CD4-positive, alpha-beta T cell (primary cell): ENCODE results near the gene MGST3. TPM values are rescaled to one million over a fixed set of nuclear protein-coding genes. Genes with fewer than 3 reads are reported as not detected.
"Not testable (repeated sequence)": the region's sequence is repeated elsewhere in the genome, so short reads cannot be mapped to it uniquely, and the experiment has no call there.

Experiments
- ATAC-seq: fragments of 200-7000 bp; cut with Tn5 transposase; one replicate; pipeline ENCODE4 v1.10.0; 2022; ENCODE audit warnings: mild to moderate bottlenecking; ENCODE audit not compliant: poor library complexity
- CTCF ChIA-PET: fragments of 350-600 bp; sonication (Branson Sonifier 250); formaldehyde crosslinking; loops from one replicate; lab custom pipeline; 2021; ENCODE audit warnings: antibody characterized with exemption, inconsistent platforms; lab: Charles Lee
- POLR2A ChIA-PET: fragments of 350-600 bp; sonication (Branson Sonifier 250); formaldehyde crosslinking; loops from one replicate; lab custom pipeline; 2021; ENCODE audit warnings: antibody characterized with exemption, inconsistent platforms; lab: Charles Lee
- DNase-seq, 14 experiments: peaks; one replicate each; pipeline ENCODE4 v3.0.0-alpha.2; 2013 to 2020; ENCODE audit warnings: mixed read lengths in 2 of 14
- H3K27ac ChIP-seq, 2 donors: one replicate each; pipeline versions ENCODE4 v1.5.1 to v1.7.0; 2013; ENCODE audit warnings: low read length in 2 of 2, low read depth in 1 of 2, mild to moderate bottlenecking in 1 of 2
- H3K27me3 ChIP-seq, 2 experiments: 1 replicate in 1 of 2; 2 replicates in 1 of 2; pipeline versions ENCODE4 v1.6.1 to v1.7.0; 2013; ENCODE audit warnings: low read length in 2 of 2, control low read depth in 1 of 2, mild to moderate bottlenecking in 1 of 2, moderate library complexity in 1 of 2; ENCODE audit not compliant: insufficient read depth in 2 of 2, control insufficient read depth in 1 of 2
- H3K36me3 ChIP-seq: one replicate; pipeline ENCODE4 v1.6.1; 2013; ENCODE audit warnings: low read length, control low read depth; ENCODE audit not compliant: insufficient read depth
- H3K4me1 ChIP-seq: one replicate; pipeline ENCODE4 v1.6.1; 2013; ENCODE audit warnings: low read length, control low read depth; ENCODE audit not compliant: insufficient read depth
- H3K4me3 ChIP-seq: one replicate; pipeline ENCODE4 v1.5.1; 2013; ENCODE audit warnings: mild to moderate bottlenecking, low read length, moderate library complexity
- H3K9me3 ChIP-seq, 2 experiments: 1 replicate in 1 of 2; 2 replicates in 1 of 2; pipeline versions ENCODE4 v1.6.1 to v1.7.0; 2013; ENCODE audit warnings: low read length in 2 of 2, mild to moderate bottlenecking in 2 of 2, control low read depth in 1 of 2, moderate library complexity in 1 of 2; ENCODE audit not compliant: control insufficient read depth in 1 of 2, insufficient read depth in 1 of 2
- H3K27ac Mint-ChIP-seq: one replicate; pipeline ENCODE4 v1.8.0; 2020; ENCODE audit warnings: mixed read lengths
- H3K27me3 Mint-ChIP-seq: one replicate; pipeline ENCODE4 v1.8.0; 2021; ENCODE audit warnings: mixed read lengths
- H3K36me3 Mint-ChIP-seq: one replicate; pipeline ENCODE4 v1.8.0; 2021; ENCODE audit warnings: low read depth, mixed read lengths
- H3K4me1 Mint-ChIP-seq: one replicate; pipeline ENCODE4 v1.8.0; 2021; ENCODE audit warnings: low read depth, mixed read lengths
- H3K4me3 Mint-ChIP-seq: one replicate; pipeline ENCODE4 v1.8.0; 2020; ENCODE audit warnings: mild to moderate bottlenecking, mixed read lengths
- H3K9me3 Mint-ChIP-seq: one replicate; pipeline ENCODE4 v1.8.0; 2020; ENCODE audit warnings: mixed read lengths
- intact Hi-C, 2 experiments: fragments of 100-400 bp; cut with DNase I in 1 of 2; cut with micrococcal nuclease in 1 of 2; formaldehyde crosslinking; loops; one replicate each; pipeline versions ENCODE4 v1.15.1 to v1.9.0; 2023 to 2025; cut with DNase I, micrococcal nuclease
- total RNA-seq, 174 experiments: library from RNA in 2 of 174; stranded (reverse) in 2 of 174; gene quantifications; one replicate each; pipeline ENCODE4 v1.2.3 and lab custom pipeline; 2021 to 2026
- TF ChIP-seq, protein P1 (sequence below): fragments of 200-600 bp; IDR thresholded peaks from one replicate; pipeline ENCODE4 v1.8.0; 2022; ENCODE audit warnings: antibody characterized with exemption, mild to moderate bottlenecking

MGST3 gene
- total RNA-seq, 2 experiments from 2014 or later, result 22.0 to 23.5 TPM

DNA sequence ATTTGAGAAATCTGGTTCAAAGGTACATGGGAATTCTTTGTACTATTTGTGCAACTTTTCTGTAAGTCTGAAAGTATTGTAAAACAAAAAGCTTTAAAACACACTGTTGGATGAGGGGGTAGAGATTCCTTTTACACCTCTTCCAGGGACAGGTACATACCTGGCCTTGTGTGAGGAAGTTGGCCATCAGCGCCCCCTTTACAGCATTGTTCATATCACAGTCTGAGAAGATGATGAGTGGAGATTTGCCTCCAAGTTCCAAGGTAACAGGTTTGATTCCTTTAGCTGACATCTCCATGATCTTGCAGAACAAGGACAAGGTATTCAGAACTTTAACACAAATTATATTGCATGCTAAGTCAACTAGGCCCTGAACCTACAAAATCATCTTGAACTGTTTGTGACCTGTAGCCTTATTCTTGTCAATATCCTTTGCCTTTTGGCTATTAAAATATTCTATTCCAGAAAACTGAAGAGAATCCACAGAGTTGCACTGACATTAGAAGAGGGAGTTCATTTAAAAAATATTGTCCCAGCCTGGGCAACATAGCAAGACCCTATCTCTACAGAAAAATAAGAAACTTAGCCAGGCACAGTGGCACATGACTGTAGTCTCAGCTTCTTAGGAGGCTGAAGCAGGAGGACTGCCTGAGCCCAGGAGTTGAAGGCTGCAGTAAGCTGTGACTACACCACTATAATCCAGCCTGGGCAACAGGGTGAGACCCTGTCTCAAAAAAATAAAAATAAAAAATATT, 48.4 kb downstream of the MGST3 start:
- TF ChIP-seq, protein P1, sequence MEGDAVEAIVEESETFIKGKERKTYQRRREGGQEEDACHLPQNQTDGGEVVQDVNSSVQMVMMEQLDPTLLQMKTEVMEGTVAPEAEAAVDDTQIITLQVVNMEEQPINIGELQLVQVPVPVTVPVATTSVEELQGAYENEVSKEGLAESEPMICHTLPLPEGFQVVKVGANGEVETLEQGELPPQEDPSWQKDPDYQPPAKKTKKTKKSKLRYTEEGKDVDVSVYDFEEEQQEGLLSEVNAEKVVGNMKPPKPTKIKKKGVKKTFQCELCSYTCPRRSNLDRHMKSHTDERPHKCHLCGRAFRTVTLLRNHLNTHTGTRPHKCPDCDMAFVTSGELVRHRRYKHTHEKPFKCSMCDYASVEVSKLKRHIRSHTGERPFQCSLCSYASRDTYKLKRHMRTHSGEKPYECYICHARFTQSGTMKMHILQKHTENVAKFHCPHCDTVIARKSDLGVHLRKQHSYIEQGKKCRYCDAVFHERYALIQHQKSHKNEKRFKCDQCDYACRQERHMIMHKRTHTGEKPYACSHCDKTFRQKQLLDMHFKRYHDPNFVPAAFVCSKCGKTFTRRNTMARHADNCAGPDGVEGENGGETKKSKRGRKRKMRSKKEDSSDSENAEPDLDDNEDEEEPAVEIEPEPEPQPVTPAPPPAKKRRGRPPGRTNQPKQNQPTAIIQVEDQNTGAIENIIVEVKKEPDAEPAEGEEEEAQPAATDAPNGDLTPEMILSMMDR, result no peak
- peaks cover 58% of the 10 kb centered on the region for H3K36me3 ChIP-seq
- Mint-ChIP-seq H3K4me1 (peaks cover 29% of the 10 kb centered on the region), H3K9me3 (no peaks in the 10 kb centered on the region), H3K36me3 (peaks cover 89% of the 10 kb centered on the region), H3K27ac (peak overlapping the region; percentile 78), H3K4me3 (no peak overlapping the region), H3K27me3 (no peaks in the 10 kb centered on the region)
- no peaks in the 10 kb centered on the region for H3K27me3 ChIP-seq
- intact Hi-C loops, result no loop called here
- DNase-seq (peak in 1 of 14 experiments; percentile 16), ATAC-seq (no peak)
- no peaks in the 10 kb centered on the region for H3K4me1 ChIP-seq
- no peak overlapping the region for H3K4me3 ChIP-seq
- H3K27ac ChIP-seq, result peak overlapping the region in 1 of 2 donors; percentile 37
- no peaks in the 10 kb centered on the region for H3K9me3 ChIP-seq
- ChIA-PET POLR2A (interaction anchor here (1.1 to 2.1 kb wide), 2 partner anchors 19 to 49 kb away, joined by 3 to 8 read pairs; partner anchors contain the start of genes ALDH9A1 and MGST3), CTCF (no interaction called here)

DNA sequence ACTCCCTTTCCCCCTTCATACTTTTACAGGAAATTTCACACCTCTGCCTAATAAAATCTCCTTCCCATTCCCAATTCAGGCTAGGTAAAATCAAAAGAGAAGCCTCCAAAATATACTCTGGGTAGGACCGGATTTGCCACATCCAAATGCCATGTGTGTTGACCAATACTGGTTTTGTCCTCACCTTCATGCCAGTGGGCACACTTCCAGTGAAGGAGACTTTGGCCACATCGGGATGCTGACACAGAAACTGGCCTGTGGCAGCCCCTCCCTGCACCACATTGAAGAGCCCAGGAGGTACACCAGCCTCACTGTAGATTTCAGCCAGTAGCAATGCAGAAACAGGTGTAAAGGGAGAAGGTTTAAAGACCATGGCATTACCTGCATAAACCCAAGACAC, 49.3 kb downstream of the MGST3 start:
- intact Hi-C loops, result no loop called here
- Mint-ChIP-seq H3K27ac (peak overlapping the region; percentile 78), H3K9me3 (no peaks in the 10 kb centered on the region), H3K36me3 (peaks cover 95% of the 10 kb centered on the region), H3K4me3 (no peak overlapping the region), H3K27me3 (no peaks in the 10 kb centered on the region), H3K4me1 (peaks cover 35% of the 10 kb centered on the region)
- Histone ChIP-seq H3K27ac (no peak overlapping the region), H3K4me3 (no peak overlapping the region), H3K4me1 (no peaks in the 10 kb centered on the region), H3K36me3 (peaks cover 56% of the 10 kb centered on the region), H3K9me3 (no peaks in the 10 kb centered on the region), H3K27me3 (no peaks in the 10 kb centered on the region)
- TF ChIP-seq, protein P1, result no peak
- POLR2A ChIA-PET, result no interaction called here
- DNase-seq (no peak), ATAC-seq (no peak)
- CTCF ChIA-PET, result no interaction called here

DNA sequence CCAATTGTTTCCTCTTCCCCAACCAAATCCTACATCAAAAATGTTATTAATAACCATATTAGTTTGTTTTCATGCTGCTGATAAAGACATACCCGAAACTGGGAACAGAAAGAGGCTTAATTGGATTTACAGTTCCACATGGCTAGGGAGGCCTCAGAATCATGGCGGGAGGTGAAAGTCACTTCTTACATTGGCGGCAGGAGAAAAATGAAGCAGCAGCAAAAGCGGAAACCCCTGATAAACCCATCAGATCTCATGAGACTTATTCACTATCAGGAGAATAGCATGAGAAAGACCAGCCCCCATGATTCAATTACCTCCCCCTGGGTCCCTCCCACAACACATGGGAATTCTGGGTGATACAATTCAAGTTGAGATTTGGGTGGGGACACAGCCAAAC, 49.7 kb downstream of the MGST3 start:
- H3K27ac ChIP-seq, CTCF ChIA-PET, intact Hi-C loops, H3K9me3 Mint-ChIP-seq, H3K4me3 Mint-ChIP-seq, H3K27me3 Mint-ChIP-seq, DNase-seq, ATAC-seq, H3K27me3 ChIP-seq, H3K4me3 ChIP-seq, H3K4me1 ChIP-seq, H3K9me3 ChIP-seq: not testable (repeated sequence)
- Mint-ChIP-seq H3K36me3 (peaks cover 95% of the 10 kb centered on the region), H3K4me1 (peaks cover 38% of the 10 kb centered on the region), H3K27ac (peak overlapping the region; percentile 78)
- H3K36me3 ChIP-seq, result peaks cover 51% of the 10 kb centered on the region
- POLR2A ChIA-PET, result interaction anchor here (1.5 kb wide), 1 partner anchor 17 kb away, joined by 3 read pairs; no protein-coding TSS in a partner anchor
